CD14-positive monocyte (primary cell): ENCODE results near the gene TMEM273. TPM values are rescaled to one million over a fixed set of nuclear protein-coding genes. Genes with fewer than 3 reads are reported as not detected.

Experiments used
- DNase-seq, 3 donors: peaks; one replicate each; pipeline ENCODE4 v3.0.0-alpha.2; 2011 to 2022
- H2AFZ ChIP-seq: 2 replicates; pipeline ENCODE4 v1.6.0; 2012; ENCODE audit warnings: mild to moderate bottlenecking, low read depth, low read length, inconsistent platforms; ENCODE audit not compliant: insufficient read depth, poor library complexity, severe bottlenecking
- H3K27ac ChIP-seq, 2 donors: 1 replicate in 1 of 2; 2 replicates in 1 of 2; pipeline ENCODE4 v1.5.1; 2012 to 2013; ENCODE audit warnings: low read length in 2 of 2, control low read depth in 1 of 2, inconsistent platforms in 1 of 2, low read depth in 1 of 2, mild to moderate bottlenecking in 1 of 2
- H3K27me3 ChIP-seq, 2 donors: one replicate each; pipeline versions ENCODE4 v1.6.0 to v1.6.1; 2011 to 2013; ENCODE audit warnings: low read length in 2 of 2; ENCODE audit not compliant: control insufficient read depth in 2 of 2, insufficient read depth in 2 of 2
- H3K36me3 ChIP-seq, 2 donors: replicated peaks in 1 of 2; 1 replicate in 1 of 2; 2 replicates in 1 of 2; pipeline versions ENCODE4 v1.5.1 to v1.6.1; 2012 to 2013; ENCODE audit warnings: low read length in 2 of 2, control low read depth in 1 of 2, inconsistent platforms in 1 of 2, mild to moderate bottlenecking in 1 of 2; ENCODE audit not compliant: insufficient read depth in 2 of 2, control insufficient read depth in 1 of 2
- H3K4me1 ChIP-seq, 2 donors: 1 replicate in 1 of 2; 2 replicates in 1 of 2; pipeline versions ENCODE4 v1.5.1 to v1.6.1; 2012 to 2013; ENCODE audit warnings: low read length in 2 of 2, control low read depth in 1 of 2, inconsistent platforms in 1 of 2, mild to moderate bottlenecking in 1 of 2, moderate library complexity in 1 of 2; ENCODE audit not compliant: insufficient read depth in 2 of 2, control insufficient read depth in 1 of 2
- H3K4me2 ChIP-seq: replicated peaks from 2 replicates; pipeline ENCODE3; 2012; ENCODE audit warnings: low read length, moderate library complexity, mild to moderate bottlenecking; ENCODE audit not compliant: poor library complexity, severe bottlenecking; ENCODE audit errors: extremely low read depth
- H3K4me3 ChIP-seq, 3 experiments: fragments of 200-600 bp in 1 of 3; sonication (generic) in 1 of 3; replicated peaks in 1 of 3; 1 replicate in 2 of 3; 2 replicates in 1 of 3; pipeline ENCODE4 v1.5.1; 2011 to 2013; ENCODE audit warnings: low read length in 3 of 3, mild to moderate bottlenecking in 3 of 3, control low read depth in 2 of 3, low read depth in 2 of 3, inconsistent platforms in 1 of 3, moderate library complexity in 1 of 3
- H3K79me2 ChIP-seq: 2 replicates; pipeline ENCODE4 v1.6.0; 2012; ENCODE audit warnings: mild to moderate bottlenecking, control low read depth, inconsistent platforms, low read length, moderate library complexity; ENCODE audit not compliant: insufficient read depth
- H3K9ac ChIP-seq: 2 replicates; pipeline ENCODE4 v1.6.0; 2017; ENCODE audit warnings: low read length, mild to moderate bottlenecking; ENCODE audit not compliant: insufficient read depth, poor library complexity, severe bottlenecking
- H3K9me3 ChIP-seq, 2 donors: replicated peaks in 1 of 2; 1 replicate in 1 of 2; 2 replicates in 1 of 2; pipeline versions ENCODE4 v1.5.1 to v1.6.1; 2012 to 2013; ENCODE audit warnings: low read length in 2 of 2, control low read depth in 1 of 2; ENCODE audit not compliant: control insufficient read depth in 1 of 2, insufficient read depth in 1 of 2
- H4K20me1 ChIP-seq: 2 replicates; pipeline ENCODE4 v1.6.0; 2012; ENCODE audit warnings: mild to moderate bottlenecking, low read length, control low read depth, moderate library complexity; ENCODE audit not compliant: insufficient read depth
- H3K27ac Mint-ChIP-seq, 7 donors: one replicate each; pipeline ENCODE4 v1.8.0; 2020; ENCODE audit warnings: mild to moderate bottlenecking in 7 of 7, mixed read lengths in 7 of 7, moderate library complexity in 6 of 7, inconsistent platforms in 2 of 7
- H3K27me3 Mint-ChIP-seq, 3 donors: one replicate each; pipeline ENCODE4 v1.8.0; 2021 to 2022; ENCODE audit warnings: low read depth in 3 of 3, mild to moderate bottlenecking in 3 of 3, mixed read lengths in 3 of 3, moderate library complexity in 3 of 3, inconsistent platforms in 1 of 3
- H3K36me3 Mint-ChIP-seq, 2 donors: one replicate each; pipeline ENCODE4 v1.8.0; 2020; ENCODE audit warnings: mixed read lengths in 2 of 2, inconsistent platforms in 1 of 2, mild to moderate bottlenecking in 1 of 2
- H3K4me1 Mint-ChIP-seq: one replicate; pipeline ENCODE4 v1.8.0; 2020; ENCODE audit warnings: mild to moderate bottlenecking, mixed read lengths
- H3K4me3 Mint-ChIP-seq, 2 donors: one replicate each; pipeline ENCODE4 v1.8.0; 2020; ENCODE audit warnings: mild to moderate bottlenecking in 2 of 2, mixed read lengths in 2 of 2, moderate library complexity in 1 of 2
- H3K9me3 Mint-ChIP-seq, 7 donors: one replicate each; pipeline ENCODE4 v1.8.0; 2020 to 2022; ENCODE audit warnings: mixed read lengths in 7 of 7, mild to moderate bottlenecking in 6 of 7, moderate library complexity in 6 of 7, inconsistent platforms in 2 of 7
- CTCF ChIP-seq: fragments of 200-600 bp; IDR thresholded peaks from one replicate; pipeline ENCODE4 v1.8.0; 2022; ENCODE audit warnings: antibody characterized with exemption, mild to moderate bottlenecking
- WGBS: methylation state at CpG from one replicate; pipeline ENCODE4 v1.1.5; 2013; ENCODE audit warnings: missing lambda C conversion rate; ENCODE audit not compliant: insufficient coverage; 5-methylcytosine and 5-hydroxymethylcytosine counted together
- intact Hi-C, 2 donors: fragments of 100-400 bp; cut with micrococcal nuclease; formaldehyde crosslinking; loops; one replicate each; pipeline versions ENCODE4 v1.15.0 to v1.15.1; 2023
- polyA plus RNA-seq, 3 donors: library from polyadenylated mRNA; depleted of rRNA in 1 of 3; unstranded in 2 of 3; stranded (reverse) in 1 of 3; fragments of 300-500 nt in 2 of 3; fragments of >200 nt in 1 of 3; fragmentation: Illumina TruSeq in 2 of 3; gene quantifications; 1 replicate in 2 of 3; 2 replicates in 1 of 3; pipeline ENCODE4 v1.2.3, GENCODE V29; 2012 to 2021

The TMEM273 gene
- polyA plus RNA-seq, 3 donors = 6.7 to 7.9 (median 6.9) TPM

DNA sequence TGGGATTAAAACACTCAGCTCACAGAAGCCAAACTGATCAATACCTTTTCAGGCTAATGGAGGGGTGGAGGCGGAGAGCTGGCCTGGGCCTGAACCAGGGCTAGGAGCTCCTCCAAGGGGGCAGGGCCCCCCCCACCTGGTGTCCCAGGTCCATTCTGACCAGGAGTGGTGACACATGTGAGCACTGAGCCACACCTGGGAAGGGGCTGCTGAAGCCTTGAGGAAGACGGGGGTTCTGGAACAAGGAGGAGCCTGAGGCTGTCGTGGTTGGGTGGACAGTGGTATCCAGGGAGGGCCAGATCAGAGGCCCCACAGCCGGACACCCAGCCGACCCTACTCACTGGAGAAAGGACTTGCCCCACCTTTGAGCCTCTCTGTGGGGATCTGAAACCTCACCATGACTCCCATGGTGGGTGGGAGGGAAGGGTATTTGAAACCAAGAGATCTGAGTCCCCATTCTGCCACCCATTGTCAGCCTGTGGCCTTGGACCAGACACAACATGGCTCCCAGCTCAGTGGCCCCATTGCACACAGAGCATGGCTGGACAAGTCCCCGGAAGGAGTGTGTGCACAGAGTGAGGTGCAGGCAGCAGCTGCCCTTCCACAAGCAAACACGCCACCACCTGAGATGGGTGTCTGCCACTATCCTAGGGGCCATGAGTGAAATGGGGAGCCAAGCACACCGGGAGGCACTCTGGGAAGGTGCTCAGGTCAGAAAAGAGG is 12.4 kb downstream of the TMEM273 start:
- peaks cover 44 to 53% of the 10 kb centered on the region in 2 donors for H3K4me1 ChIP-seq
- Mint-ChIP-seq H3K36me3 (peaks cover 8 to 17% of the 10 kb centered on the region in 2 donors), H3K27me3 (peaks cover 0 to 11% (median 3%) of the 10 kb centered on the region in 3 donors), H3K9me3 (no peaks in the 10 kb centered on the region), H3K4me1 (peaks cover 48% of the 10 kb centered on the region), H3K4me3 (no peak overlapping the region), H3K27ac (peak overlapping the region in 4 of 7 donors; percentile 85 to 99 (median 96))
- H3K4me3 ChIP-seq = no peak overlapping the region
- no peaks in the 10 kb centered on the region for H4K20me1 ChIP-seq
- TF ChIP-seq CTCF = no peak
- no peak overlapping the region for H3K4me2 ChIP-seq
- no peaks in the 10 kb centered on the region for H3K36me3 ChIP-seq
- H3K9ac ChIP-seq = no peak overlapping the region
- no peak for DNase-seq
- no peak overlapping the region for H2AFZ ChIP-seq
- H3K79me2 ChIP-seq = no peaks in the 10 kb centered on the region
- 100% methylated on average over 4 of the region's 8 CpGs for whole genome bisulfite sequencing
- H3K27ac ChIP-seq = no peak overlapping the region
- no peaks in the 10 kb centered on the region for H3K9me3 ChIP-seq
- no peaks in the 10 kb centered on the region for H3K27me3 ChIP-seq
- intact Hi-C loops = loop anchor here (5.0 to 10.0 kb wide), 2 partner anchors 107 to 139 kb away; no protein-coding TSS in a partner anchor

DNA sequence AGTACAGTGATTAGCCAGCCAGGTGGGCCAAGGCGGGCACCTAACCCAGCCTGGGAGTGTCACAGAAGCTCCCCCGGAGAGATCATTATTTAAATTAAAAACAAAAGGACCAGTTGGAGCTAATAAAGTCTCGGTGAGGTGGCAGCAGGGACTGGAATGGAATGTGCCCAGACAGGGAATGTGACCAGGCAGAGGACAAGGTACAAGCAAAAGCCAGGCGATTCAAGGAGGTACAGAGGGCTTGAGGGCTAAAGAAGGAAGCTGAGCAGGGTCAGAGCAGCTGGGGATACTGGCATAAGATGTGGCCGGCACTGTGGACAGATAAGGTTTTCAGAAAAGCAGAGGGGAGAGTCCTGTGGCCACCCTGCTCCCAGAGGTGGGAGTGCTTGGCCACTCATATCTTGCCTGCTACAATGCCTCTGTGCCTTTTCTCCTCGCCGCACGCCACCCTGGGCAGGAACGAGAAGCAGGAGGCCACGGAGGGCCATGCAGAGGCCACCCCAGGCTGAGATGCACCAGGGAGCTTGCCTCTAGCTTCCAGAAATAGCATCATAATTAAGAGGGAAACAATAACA is 13.2 kb downstream of the TMEM273 start:
- Histone ChIP-seq H3K4me1 (peaks cover 44 to 53% of the 10 kb centered on the region in 2 donors), H4K20me1 (no peaks in the 10 kb centered on the region), H3K9me3 (no peaks in the 10 kb centered on the region), H3K27me3 (no peaks in the 10 kb centered on the region), H2AFZ (no peak overlapping the region), H3K4me2 (no peak overlapping the region), H3K36me3 (no peaks in the 10 kb centered on the region), H3K4me3 (no peak overlapping the region), H3K79me2 (no peaks in the 10 kb centered on the region), H3K9ac (no peak overlapping the region), H3K27ac (no peak overlapping the region)
- TF ChIP-seq CTCF = no peak
- peaks cover 1 to 11% (median 3%) of the 10 kb centered on the region in 3 donors for H3K27me3 Mint-ChIP-seq
- WGBS = 92% methylated on average over 10 of the region's 10 CpGs
- H3K27ac Mint-ChIP-seq = peak overlapping the region in 3 of 7 donors; percentile 25 to 73 (median 68)
- intact Hi-C loops = loop anchor here (5.0 to 10.0 kb wide), 2 partner anchors 107 to 140 kb away; no protein-coding TSS in a partner anchor
- H3K4me3 Mint-ChIP-seq = peak overlapping the region in 1 of 2 donors; percentile 15
- DNase-seq = no peak
- H3K9me3 Mint-ChIP-seq = no peaks in the 10 kb centered on the region
- H3K4me1 Mint-ChIP-seq = peaks cover 45% of the 10 kb centered on the region
- H3K36me3 Mint-ChIP-seq = peaks cover 8 to 17% of the 10 kb centered on the region in 2 donors
